BE2C (cell line): Measurements from ENCODE around the gene PRPF6.

Source experiments
- DNase-seq: peaks from one replicate; pipeline ENCODE4 v3.0.0-alpha.2; 2020
- H3K27me3 ChIP-seq: fragments of 250-450 bp; sonication (Bioruptor Pico); 2 replicates; pipeline ENCODE4 v1.5.1; 2020; ENCODE audit warnings: mild to moderate bottlenecking
- H3K36me3 ChIP-seq: fragments of 250-450 bp; sonication (Bioruptor Pico); 2 replicates; pipeline ENCODE4 v1.5.1; 2020; ENCODE audit warnings: mild to moderate bottlenecking
- H3K4me1 ChIP-seq: fragments of 250-450 bp; sonication (Bioruptor Pico); 2 replicates; pipeline ENCODE4 v1.5.1; 2020
- H3K4me3 ChIP-seq: 2 replicates; pipeline ENCODE4 v1.5.1; 2011; ENCODE audit warnings: low read depth, low read length
- H3K9me3 ChIP-seq: fragments of 250-450 bp; sonication (Bioruptor Pico); 2 replicates; pipeline ENCODE4 v1.5.1; 2020
- CTCF ChIP-seq: IDR thresholded peaks from 2 replicates; pipeline ENCODE4 v1.5.1; 2012; ENCODE audit warnings: mild to moderate bottlenecking, low read depth, low read length

PRPF6 gene

GRCh38 chr20:64025826-64026412 lies 45.0 kb downstream of the PRPF6 start:
- Histone ChIP-seq H3K36me3 (peaks cover 89% of the 10 kb centered on the region), H3K9me3 (no peaks in the 10 kb centered on the region), H3K27me3 (no peaks in the 10 kb centered on the region), H3K4me1 (peaks cover 5% of the 10 kb centered on the region; the same call in 1 of the 2 replicates), H3K4me3 (no peak overlapping the region)
- no peak for DNase-seq
- TF ChIP-seq CTCF = no peak

- peaks cover 5% of the 10 kb centered on the region; the same call in 1 of the 2 replicates for H3K4me1 ChIP-seq
- H3K9me3 ChIP-seq = no peaks in the 10 kb centered on the region
- H3K4me3 ChIP-seq = no peak overlapping the region
- peaks cover 84% of the 10 kb centered on the region for H3K36me3 ChIP-seq
- DNase-seq = peak; percentile 64
- TF ChIP-seq CTCF = no peak
- no peaks in the 10 kb centered on the region for H3K27me3 ChIP-seq
Measured at GRCh38 chr20:64027981-64028685, 47.2 kb downstream of the PRPF6 start.

GRCh38 chr20:64029293-64030117 lies 48.6 kb downstream of the PRPF6 start:
- peaks cover 83% of the 10 kb centered on the region for H3K36me3 ChIP-seq
- TF ChIP-seq CTCF = no peak
- peaks cover 5% of the 10 kb centered on the region; the same call in 1 of the 2 replicates for H3K4me1 ChIP-seq
- DNase-seq = no peak
- H3K27me3 ChIP-seq = no peaks in the 10 kb centered on the region
- no peak overlapping the region for H3K4me3 ChIP-seq
- no peaks in the 10 kb centered on the region for H3K9me3 ChIP-seq

GRCh38 chr20:64030371-64031134 lies 49.6 kb downstream of the PRPF6 start:
- peaks cover 80% of the 10 kb centered on the region for H3K36me3 ChIP-seq
- H3K9me3 ChIP-seq = no peaks in the 10 kb centered on the region
- H3K27me3 ChIP-seq = no peaks in the 10 kb centered on the region
- TF ChIP-seq CTCF = no peak
- H3K4me3 ChIP-seq = no peak overlapping the region
- H3K4me1 ChIP-seq = peaks cover 12% of the 10 kb centered on the region
- DNase-seq = no peak

- Histone ChIP-seq H3K27me3 (no peaks in the 10 kb centered on the region), H3K9me3 (no peaks in the 10 kb centered on the region), H3K4me1 (peaks cover 25% of the 10 kb centered on the region), H3K4me3 (no peak overlapping the region), H3K36me3 (peaks cover 68% of the 10 kb centered on the region)
- TF ChIP-seq CTCF = no peak
- DNase-seq = no peak
Measured at GRCh38 chr20:64031822-64032314, 50.9 kb downstream of the PRPF6 start.
